K562 (cell line): Measurements from ENCODE around the gene PPP4R3A.

Experiments
- CTCF ChIP-seq, 3 experiments: IDR thresholded peaks in 2 of 3; conservative IDR thresholded peaks in 1 of 3; 2 replicates each; pipeline ENCODE4 v1.5.1; 2011 to 2012; ENCODE audit warnings: low read length in 3 of 3, mild to moderate bottlenecking in 3 of 3, control low read depth in 2 of 3, improper control_type of control experiment in 1 of 3, inconsistent platforms in 1 of 3, low read depth in 1 of 3, mixed read lengths in 1 of 3, moderate library complexity in 1 of 3; ENCODE audit not compliant: insufficient read depth in 2 of 3
- HEY1 ChIP-seq: fragments of 250-450 bp; sonication (Bioruptor Pico); IDR thresholded peaks from 2 replicates; pipeline ENCODE4 v1.5.0; 2020; ENCODE audit warnings: mild to moderate bottlenecking, moderate library complexity, borderline replicate concordance
- IRF2 ChIP-seq: sonication (generic); formaldehyde crosslinking; IDR thresholded peaks from 2 replicates; pipeline ENCODE4 v1.8.1; 2022; ENCODE audit warnings: mild to moderate bottlenecking, missing genetic modification reagents
- MYC ChIP-seq, 2 experiments: fragments of 250-450 bp in 1 of 2; sonication (Bioruptor Pico) in 1 of 2; IDR thresholded peaks; 2 replicates each; pipeline versions ENCODE4 v1.5.1 to v1.6.1; 2012 to 2021; ENCODE audit warnings: low read depth in 2 of 2, borderline replicate concordance in 1 of 2, improper control_type of control experiment in 1 of 2, low read length in 1 of 2, mild to moderate bottlenecking in 1 of 2, moderate library complexity in 1 of 2
- POLR2A ChIP-seq: fragments of 450-650 bp; conservative IDR thresholded peaks from 2 replicates; pipeline ENCODE4 v1.6.1; 2016
- TAF7 ChIP-seq: fragments of 450-650 bp; IDR thresholded peaks from 2 replicates; pipeline ENCODE4 v1.6.1; 2016; ENCODE audit warnings: missing genetic modification characterization, missing compliant biosample characterization
- ZNF24 ChIP-seq: fragments of 450-650 bp; IDR thresholded peaks from 2 replicates; pipeline ENCODE4 v1.6.1; 2016
- ZNF274 ChIP-seq: IDR thresholded peaks from 2 replicates; pipeline ENCODE4 v1.6.1; 2011; ENCODE audit warnings: low read depth, mild to moderate bottlenecking, low read length, moderate library complexity, borderline replicate concordance

GRCh38 chr14:91419451-91419850 is 90.7 kb downstream of the PPP4R3A start:
- no peak for TF ChIP-seq ZNF24
- no peak for TF ChIP-seq IRF2 (CRISPR knock-in tag)
- no peak for TF ChIP-seq POLR2A
- no peak for TF ChIP-seq ZNF274
- TF ChIP-seq HEY1 (CRISPR knock-in tag), result no peak
- TF ChIP-seq TAF7 (tag), result no peak
- TF ChIP-seq CTCF (IDR thresholded peaks at IDR 0.05 in 2 of 3, conservative IDR thresholded peaks at IDR 0.05 in 1 of 3; ENCODE audit: insufficient read depth in 2 of 3, low read depth in 1 of 3, low read length in 3 of 3), result no peak
- no peak for TF ChIP-seq MYC (IDR thresholded peaks at IDR 0.05; ENCODE audit: low read depth, low read length)
- TF ChIP-seq MYC (CRISPR knock-in tag; IDR thresholded peaks at IDR 0.05; ENCODE audit: borderline replicate concordance, low read depth), result no peak
